Measurements from ENCODE around the gene METTL15.

- no peak for TF ChIP-seq CTCF (optimal IDR thresholded peaks at IDR 0.05 in 1 of 3, IDR thresholded peaks at IDR 0.05 in 1 of 3, conservative IDR thresholded peaks at IDR 0.05 in 1 of 3; ENCODE audit: extremely low read depth in 1 of 3, insufficient read depth in 2 of 3, low read length in 3 of 3)
- TF ChIP-seq EZH2 (IDR thresholded peaks at IDR 0.05; ENCODE audit: low read length) = no peak
These were observed 7.5 kb upstream of the METTL15 start for GRCh38 chr11:28100665-28101064.

All from keratinocyte (primary cell).